GM13977 (cell line): ENCODE results near the gene MYL2.

ENCODE experiments used
- DNase-seq: peaks from one replicate; pipeline ENCODE4 v3.0.0; 2012; ENCODE audit warnings: low spot score
- CTCF ChIP-seq: IDR thresholded peaks from 2 replicates; pipeline ENCODE4 v1.5.1; 2012; ENCODE audit warnings: mild to moderate bottlenecking, control low read depth; ENCODE audit not compliant: insufficient read depth; ENCODE audit errors: extremely low read depth, missing control alignments
- in situ Hi-C: fragments of 300-500 bp; cut with MboI; formaldehyde crosslinking; loops from one replicate; pipeline ENCODE4 v1.12.0; 2022; ENCODE audit warnings: low sequenced_read_pairs, low pct_unique_long_range_greater_than_20kb, mixed read lengths, inconsistent platforms; ENCODE audit not compliant: unreplicated experiment

Gene MYL2

GRCh38 chr12:110872100-110872499 is 48.3 kb downstream of the MYL2 start:
- TF ChIP-seq CTCF = no peak
- DNase-seq = no peak
- in situ Hi-C loops = no loop called here

- in situ Hi-C loops = no loop called here
- DNase-seq = no peak
- TF ChIP-seq CTCF = no peak
Measured at GRCh38 chr12:110869803-110870202, 50.6 kb downstream of the MYL2 start.

GRCh38 chr12:110869026-110869425 is 51.4 kb downstream of the MYL2 start:
- no peak for DNase-seq
- in situ Hi-C loops = no loop called here
- no peak for TF ChIP-seq CTCF

- in situ Hi-C loops = no loop called here
Measured at GRCh38 chr12:110865521-110865920, 54.9 kb downstream of the MYL2 start.

DNA sequence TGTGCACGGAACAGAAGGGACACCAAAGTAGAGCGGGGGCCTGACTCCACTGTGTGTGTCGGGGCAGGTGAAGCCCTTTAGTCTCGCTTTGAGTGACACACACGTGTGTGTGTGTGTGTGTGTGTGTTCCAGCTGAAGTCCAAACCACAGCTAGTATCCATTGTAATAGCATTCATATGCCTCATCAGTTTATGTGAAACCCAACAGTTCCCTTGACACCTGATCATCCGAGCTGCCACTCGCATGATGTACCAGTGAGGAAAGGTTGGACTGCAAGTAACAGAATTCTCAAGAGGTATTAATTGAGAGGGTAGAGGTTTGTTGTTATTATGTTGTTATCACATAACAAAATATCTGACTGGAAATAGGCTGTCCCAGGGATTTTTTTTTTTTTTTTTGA is 57.2 kb downstream of the MYL2 start:
- in situ Hi-C loops = no loop called here
- no peak for DNase-seq
- TF ChIP-seq CTCF = no peak

More at GRCh38 chr12:110865521-110865920, 54.9 kb downstream of the MYL2 start:
- TF ChIP-seq CTCF = no peak
- DNase-seq = no peak

GRCh38 chr12:110862329-110862728 is 58.0 kb downstream of the MYL2 start:
- no peak for DNase-seq
- no peak for TF ChIP-seq CTCF
- in situ Hi-C loops = no loop called here

DNA sequence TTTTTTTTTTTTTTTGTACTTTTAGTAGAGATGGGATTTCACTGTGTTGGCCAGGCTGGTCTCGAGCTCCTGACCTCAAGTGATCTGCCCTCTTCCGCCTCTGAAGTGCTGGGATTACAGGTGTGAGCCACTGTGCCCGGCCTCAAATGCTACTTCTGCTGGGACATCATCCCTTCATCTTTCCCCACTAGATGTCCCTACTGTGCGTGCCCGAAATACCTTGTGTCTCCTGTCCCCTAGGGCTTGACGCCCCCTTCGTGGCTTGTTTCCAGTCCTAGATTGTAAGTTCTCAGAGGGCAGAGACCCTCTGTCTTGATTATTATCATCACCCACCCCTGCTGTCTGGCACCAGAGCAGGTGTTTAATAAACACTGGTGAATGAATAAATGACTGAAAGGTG is 58.6 kb downstream of the MYL2 start:
- no peak for DNase-seq
- in situ Hi-C loops = no loop called here
- no peak for TF ChIP-seq CTCF
